ENCODE results near the gene LSMEM2. TPM values are rescaled to one million over a fixed set of nuclear protein-coding genes. Genes with fewer than 3 reads are reported as not detected.

Gene LSMEM2
- total and polyA plus RNA-seq, 9 of the 15 experiments (the other 6 are each of a cell fraction or from before 2014, with no cell fraction given), result not detected

GRCh38 chr3:50246517-50246954 is 32.4 kb upstream of the LSMEM2 start (continued):
- TF ChIP-seq ZFX (CRISPR knock-in tag; IDR thresholded peaks at IDR 0.05) (peak; percentile 33; the same call in 1 of the 2 replicates), C11orf30 (IDR thresholded peaks at IDR 0.05; ENCODE audit: low read depth) (peak; percentile 52; the same call in 1 of the 2 replicates), ZNF551 (CRISPR knock-in tag; IDR thresholded peaks at IDR 0.05) (no peak), CHCHD3 (CRISPR knock-in tag; IDR thresholded peaks at IDR 0.05) (no peak), PRPF4 (IDR thresholded peaks at IDR 0.05; ENCODE audit: insufficient read depth, low read depth, low read length, poor library complexity, severe bottlenecking) (no peak), TCF7 (IDR thresholded peaks at IDR 0.05; ENCODE audit: borderline replicate concordance) (no peak), MTA2 (IDR thresholded peaks at IDR 0.05; ENCODE audit: low read depth) (no peak), ZNF584 (CRISPR knock-in tag; IDR thresholded peaks at IDR 0.05; ENCODE audit: low read depth) (no peak), ZBTB8A (IDR thresholded peaks at IDR 0.05; ENCODE audit: partially characterized antibody) (no peak), XRCC3 (IDR thresholded peaks at IDR 0.05) (no peak), ZFP91 (CRISPR knock-in tag; IDR thresholded peaks at IDR 0.05) (no peak), RAD21 (CRISPR knock-in tag; conservative IDR thresholded peaks at IDR 0.05 in 1 of 2, IDR thresholded peaks at IDR 0.05 in 1 of 2) (no peak), ZNF740 (CRISPR knock-in tag; IDR thresholded peaks at IDR 0.05) (no peak), ZNF740 (tag; IDR thresholded peaks at IDR 0.05) (no peak), ATF4 (CRISPR knock-in tag; IDR thresholded peaks at IDR 0.05) (no peak), ETV6 (IDR thresholded peaks at IDR 0.05; ENCODE audit: borderline replicate concordance in 1 of 2, low read depth in 2 of 2, low read length in 1 of 2) (no peak), ETV6 (CRISPR knock-in tag; IDR thresholded peaks at IDR 0.05; ENCODE audit: borderline replicate concordance) (no peak), ZNF3 (CRISPR knock-in tag; IDR thresholded peaks at IDR 0.05) (no peak), SIX5 (IDR thresholded peaks at IDR 0.05; ENCODE audit: borderline replicate concordance in 1 of 2, insufficient read depth in 1 of 2, low read depth in 1 of 2, low read length in 2 of 2) (no peak)
- TF ChIP-seq, protein P1, sequence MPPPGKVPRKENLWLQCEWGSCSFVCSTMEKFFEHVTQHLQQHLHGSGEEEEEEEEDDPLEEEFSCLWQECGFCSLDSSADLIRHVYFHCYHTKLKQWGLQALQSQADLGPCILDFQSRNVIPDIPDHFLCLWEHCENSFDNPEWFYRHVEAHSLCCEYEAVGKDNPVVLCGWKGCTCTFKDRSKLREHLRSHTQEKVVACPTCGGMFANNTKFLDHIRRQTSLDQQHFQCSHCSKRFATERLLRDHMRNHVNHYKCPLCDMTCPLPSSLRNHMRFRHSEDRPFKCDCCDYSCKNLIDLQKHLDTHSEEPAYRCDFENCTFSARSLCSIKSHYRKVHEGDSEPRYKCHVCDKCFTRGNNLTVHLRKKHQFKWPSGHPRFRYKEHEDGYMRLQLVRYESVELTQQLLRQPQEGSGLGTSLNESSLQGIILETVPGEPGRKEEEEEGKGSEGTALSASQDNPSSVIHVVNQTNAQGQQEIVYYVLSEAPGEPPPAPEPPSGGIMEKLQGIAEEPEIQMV (tag; conservative IDR thresholded peaks at IDR 0.05; ENCODE audit: low read depth), result no peak
